Measurements from ENCODE around the gene SLC25A25. TPM values are rescaled to one million over a fixed set of nuclear protein-coding genes. Genes with fewer than 3 reads are reported as not detected.
"Not testable (repeated sequence)": the region's sequence is repeated elsewhere in the genome, so short reads cannot be mapped to it uniquely, and the experiment has no call there.

Gene SLC25A25
- total and polyA plus RNA-seq, 3 experiments from 2014 or later: 17.7 to 19.8 (median 17.8) TPM

GRCh38 chr9:128042043-128042442, 26.0 kb upstream of the SLC25A25 start:
- Histone ChIP-seq H3K9me3 (ENCODE audit: low read length) (no peaks in the 10 kb centered on the region), H3K27ac (ENCODE audit: low read depth, low read length) (no peak overlapping the region), H3K27me3 (ENCODE audit: insufficient read depth, low read length, poor library complexity, severe bottlenecking) (no peaks in the 10 kb centered on the region), H3K4me1 (ENCODE audit: insufficient read depth, low read length) (no peaks in the 10 kb centered on the region), H3K36me3 (ENCODE audit: insufficient read depth, low read length) (no peaks in the 10 kb centered on the region), H3K4me3 (ENCODE audit: low read length) (no peak overlapping the region)
- no peak overlapping the region for H3K4me3 Mint-ChIP-seq
- CTCF ChIA-PET: interaction anchor here (0.7 to 2.5 kb wide), 2 partner anchors 69 to 98 kb away, joined by 4 to 6 read pairs; no protein-coding TSS in a partner anchor
- peak overlapping the region in 1 of 8 donors; percentile 7 for H3K27ac Mint-ChIP-seq
- no peaks in the 10 kb centered on the region for H3K4me1 Mint-ChIP-seq
- DNase-seq: no peak
- peaks cover 0 to 2% of the 10 kb centered on the region in 2 donors for H3K27me3 Mint-ChIP-seq
- H3K36me3 Mint-ChIP-seq: no peaks in the 10 kb centered on the region
- no peaks in the 10 kb centered on the region for H3K9me3 Mint-ChIP-seq
- POLR2A ChIA-PET: no interaction called here

GRCh38 chr9:128043467-128043868, 24.6 kb upstream of the SLC25A25 start:
- ChIA-PET POLR2A (no interaction called here), CTCF (no interaction called here)
- H3K27me3 Mint-ChIP-seq: peaks cover 0 to 2% of the 10 kb centered on the region in 2 donors
- no peak overlapping the region for H3K4me3 Mint-ChIP-seq
- no peak for DNase-seq
- H3K9me3 Mint-ChIP-seq: no peaks in the 10 kb centered on the region
- H3K4me1 Mint-ChIP-seq: no peaks in the 10 kb centered on the region
- Histone ChIP-seq H3K9me3 (ENCODE audit: low read length) (no peaks in the 10 kb centered on the region), H3K36me3 (ENCODE audit: insufficient read depth, low read length) (no peaks in the 10 kb centered on the region), H3K4me3 (ENCODE audit: low read length) (no peak overlapping the region), H3K27ac (ENCODE audit: low read depth, low read length) (peak overlapping the region; percentile 9), H3K27me3 (ENCODE audit: insufficient read depth, low read length, poor library complexity, severe bottlenecking) (no peaks in the 10 kb centered on the region), H3K4me1 (ENCODE audit: insufficient read depth, low read length) (no peaks in the 10 kb centered on the region)
- no peaks in the 10 kb centered on the region for H3K36me3 Mint-ChIP-seq
- no peak overlapping the region for H3K27ac Mint-ChIP-seq

- not testable (repeated sequence) for H3K9me3 Mint-ChIP-seq; H3K36me3 Mint-ChIP-seq; H3K4me1 ChIP-seq (ENCODE audit: insufficient read depth, low read length); H3K27ac ChIP-seq (ENCODE audit: low read depth, low read length); H3K27me3 Mint-ChIP-seq; DNase-seq; H3K4me1 Mint-ChIP-seq; H3K27me3 ChIP-seq (ENCODE audit: insufficient read depth, low read length, poor library complexity, severe bottlenecking); H3K9me3 ChIP-seq (ENCODE audit: low read length); H3K4me3 Mint-ChIP-seq; H3K4me3 ChIP-seq (ENCODE audit: low read length); H3K36me3 ChIP-seq (ENCODE audit: insufficient read depth, low read length)
- POLR2A ChIA-PET: interaction anchor here (0.6 kb wide), 1 partner anchor 64 kb away, joined by 4 read pairs; no protein-coding TSS in a partner anchor
- CTCF ChIA-PET: interaction anchor here (1.2 kb wide), 1 partner anchor 11 kb away, joined by 5 read pairs; no protein-coding TSS in a partner anchor
- H3K27ac Mint-ChIP-seq: peak overlapping the region in 1 of 8 donors; percentile 17
Measured at GRCh38 chr9:128045409-128045808, 22.6 kb upstream of the SLC25A25 start.

GRCh38 chr9:128045831-128046230, 22.2 kb upstream of the SLC25A25 start:
- H3K9me3 ChIP-seq (ENCODE audit: low read length): no peaks in the 10 kb centered on the region
- H3K36me3 ChIP-seq (ENCODE audit: insufficient read depth, low read length): no peaks in the 10 kb centered on the region
- Mint-ChIP-seq H3K36me3 (no peaks in the 10 kb centered on the region), H3K9me3 (no peaks in the 10 kb centered on the region), H3K4me3 (no peak overlapping the region), H3K4me1 (no peaks in the 10 kb centered on the region), H3K27me3 (peaks cover 0 to 2% of the 10 kb centered on the region in 2 donors), H3K27ac (no peak overlapping the region)
- CTCF ChIA-PET: interaction anchor here (1.2 to 1.7 kb wide), 2 partner anchors 12 to 104 kb away, joined by 4 to 5 read pairs; no protein-coding TSS in a partner anchor
- H3K4me3 ChIP-seq (ENCODE audit: low read length): no peak overlapping the region
- H3K27me3 ChIP-seq (ENCODE audit: insufficient read depth, low read length, poor library complexity, severe bottlenecking): no peaks in the 10 kb centered on the region
- POLR2A ChIA-PET: interaction anchor here (0.6 to 0.7 kb wide), 2 partner anchors 64 to 249 kb away, joined by 3 to 4 read pairs; no protein-coding TSS in a partner anchor
- no peak for DNase-seq
- H3K27ac ChIP-seq (ENCODE audit: low read depth, low read length): no peak overlapping the region
- no peaks in the 10 kb centered on the region for H3K4me1 ChIP-seq (ENCODE audit: insufficient read depth, low read length)

GRCh38 chr9:128047231-128047630, 20.8 kb upstream of the SLC25A25 start:
- no peaks in the 10 kb centered on the region for H3K27me3 Mint-ChIP-seq
- H3K4me3 Mint-ChIP-seq: no peak overlapping the region
- POLR2A ChIA-PET: no interaction called here

GRCh38 chr9:128048663-128049062, 19.4 kb upstream of the SLC25A25 start:
- Mint-ChIP-seq H3K9me3 (no peaks in the 10 kb centered on the region), H3K4me1 (no peaks in the 10 kb centered on the region), H3K36me3 (no peaks in the 10 kb centered on the region), H3K4me3 (no peak overlapping the region), H3K27ac (peak overlapping the region in 1 of 8 donors; percentile 81), H3K27me3 (no peaks in the 10 kb centered on the region)
- Histone ChIP-seq H3K4me1 (ENCODE audit: insufficient read depth, low read length) (no peaks in the 10 kb centered on the region), H3K36me3 (ENCODE audit: insufficient read depth, low read length) (no peaks in the 10 kb centered on the region), H3K27me3 (ENCODE audit: insufficient read depth, low read length, poor library complexity, severe bottlenecking) (no peaks in the 10 kb centered on the region), H3K4me3 (ENCODE audit: low read length) (no peak overlapping the region), H3K27ac (ENCODE audit: low read depth, low read length) (no peak overlapping the region), H3K9me3 (ENCODE audit: low read length) (no peaks in the 10 kb centered on the region)
- DNase-seq: no peak
- ChIA-PET CTCF (interaction anchor here (1.0 to 2.6 kb wide), 3 partner anchors 14 to 106 kb away, joined by 4 to 12 read pairs (median 6); no protein-coding TSS in a partner anchor), POLR2A (interaction anchor here (0.6 kb wide), 1 partner anchor 16 kb away, joined by 6 read pairs; no protein-coding TSS in a partner anchor)

More at GRCh38 chr9:128047231-128047630, 20.8 kb upstream of the SLC25A25 start:
- Mint-ChIP-seq H3K9me3 (no peaks in the 10 kb centered on the region), H3K4me1 (no peaks in the 10 kb centered on the region), H3K36me3 (no peaks in the 10 kb centered on the region), H3K27ac (no peak overlapping the region)
- CTCF ChIA-PET: interaction anchor here (0.9 to 1.7 kb wide), 3 partner anchors 16 to 105 kb away, joined by 3 to 5 read pairs (median 4); no protein-coding TSS in a partner anchor
- no peaks in the 10 kb centered on the region for H3K4me1 ChIP-seq (ENCODE audit: insufficient read depth, low read length)
- H3K4me3 ChIP-seq (ENCODE audit: low read length): no peak overlapping the region
- DNase-seq: no peak
- H3K36me3 ChIP-seq (ENCODE audit: insufficient read depth, low read length): no peaks in the 10 kb centered on the region
- no peak overlapping the region for H3K27ac ChIP-seq (ENCODE audit: low read depth, low read length)
- no peaks in the 10 kb centered on the region for H3K9me3 ChIP-seq (ENCODE audit: low read length)
- no peaks in the 10 kb centered on the region for H3K27me3 ChIP-seq (ENCODE audit: insufficient read depth, low read length, poor library complexity, severe bottlenecking)

- H3K36me3 Mint-ChIP-seq: no peaks in the 10 kb centered on the region
- no peaks in the 10 kb centered on the region for H3K36me3 ChIP-seq (ENCODE audit: insufficient read depth, low read length)
- no peak overlapping the region for H3K4me3 Mint-ChIP-seq
- H3K27me3 Mint-ChIP-seq: no peaks in the 10 kb centered on the region
- H3K9me3 Mint-ChIP-seq: no peaks in the 10 kb centered on the region
- H3K27ac ChIP-seq (ENCODE audit: low read depth, low read length): no peak overlapping the region
- H3K4me3 ChIP-seq (ENCODE audit: low read length): no peak overlapping the region
- peak overlapping the region in 1 of 8 donors; percentile 65 for H3K27ac Mint-ChIP-seq
- POLR2A ChIA-PET: no interaction called here
- no peaks in the 10 kb centered on the region for H3K4me1 ChIP-seq (ENCODE audit: insufficient read depth, low read length)
- no peaks in the 10 kb centered on the region for H3K27me3 ChIP-seq (ENCODE audit: insufficient read depth, low read length, poor library complexity, severe bottlenecking)
- CTCF ChIA-PET: interaction anchor here (1.9 to 2.6 kb wide), 2 partner anchors 15 to 94 kb away, joined by 6 to 12 read pairs; no protein-coding TSS in a partner anchor
- H3K9me3 ChIP-seq (ENCODE audit: low read length): no peaks in the 10 kb centered on the region
- DNase-seq: no peak
- no peaks in the 10 kb centered on the region for H3K4me1 Mint-ChIP-seq
Measured at GRCh38 chr9:128049843-128050242, 18.2 kb upstream of the SLC25A25 start.

GRCh38 chr9:128051932-128052709, 15.9 kb upstream of the SLC25A25 start:
- H3K9me3 Mint-ChIP-seq: no peaks in the 10 kb centered on the region
- DNase-seq: no peak
- CTCF ChIA-PET: interaction anchor here (0.8 to 1.2 kb wide), 2 partner anchors 96 to 107 kb away, joined by 3 read pairs; no protein-coding TSS in a partner anchor
- no peaks in the 10 kb centered on the region for H3K36me3 Mint-ChIP-seq
- H3K4me1 ChIP-seq (ENCODE audit: insufficient read depth, low read length): no peaks in the 10 kb centered on the region
- H3K4me3 Mint-ChIP-seq: no peak overlapping the region
- H3K4me3 ChIP-seq (ENCODE audit: low read length): no peak overlapping the region
- H3K27ac ChIP-seq (ENCODE audit: low read depth, low read length): no peak overlapping the region
- no peaks in the 10 kb centered on the region for H3K9me3 ChIP-seq (ENCODE audit: low read length)
- H3K27ac Mint-ChIP-seq: no peak overlapping the region
- no peaks in the 10 kb centered on the region for H3K27me3 Mint-ChIP-seq
- POLR2A ChIA-PET: interaction anchor here (0.7 to 1.4 kb wide), 2 partner anchors 21 to 1299 kb away, joined by 3 read pairs; no protein-coding TSS in a partner anchor
- no peaks in the 10 kb centered on the region for H3K36me3 ChIP-seq (ENCODE audit: insufficient read depth, low read length)
- no peaks in the 10 kb centered on the region for H3K4me1 Mint-ChIP-seq
- H3K27me3 ChIP-seq (ENCODE audit: insufficient read depth, low read length, poor library complexity, severe bottlenecking): no peaks in the 10 kb centered on the region
